GM19043 (cell line): ENCODE data around the gene KCNMA1.

Experiments
- ATAC-seq: cut with Tn5 transposase; IDR thresholded peaks from one replicate; pipeline ENCODE4 v1.9.1; 2021; ENCODE audit warnings: low read depth; ENCODE audit not compliant: unreplicated experiment

KCNMA1 gene

GRCh38 chr10:77185696-77186095 is 451.9 kb downstream of the KCNMA1 start:
- no peak for ATAC-seq

GRCh38 chr10:77182803-77183202 is 454.8 kb downstream of the KCNMA1 start:
- ATAC-seq = no peak

DNA sequence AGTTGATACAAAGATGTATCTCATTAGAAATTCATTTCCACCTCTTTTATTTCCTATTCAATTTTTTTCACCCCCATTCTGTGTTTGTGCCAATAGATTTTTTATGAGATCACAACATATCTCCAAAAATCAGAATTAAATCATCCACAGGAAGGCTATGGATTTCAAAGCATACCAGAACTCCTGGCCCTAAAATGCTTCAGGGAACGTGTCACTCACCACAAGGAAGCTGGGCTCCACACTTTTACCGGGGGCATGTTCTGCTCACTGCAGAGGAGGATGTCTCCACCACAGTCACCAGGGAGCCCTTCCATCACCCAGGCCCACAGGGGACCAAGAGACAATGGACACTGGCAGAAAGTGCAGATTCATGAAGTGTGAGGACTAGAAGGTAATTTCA is 456.8 kb downstream of the KCNMA1 start:
- ATAC-seq = no peak

DNA sequence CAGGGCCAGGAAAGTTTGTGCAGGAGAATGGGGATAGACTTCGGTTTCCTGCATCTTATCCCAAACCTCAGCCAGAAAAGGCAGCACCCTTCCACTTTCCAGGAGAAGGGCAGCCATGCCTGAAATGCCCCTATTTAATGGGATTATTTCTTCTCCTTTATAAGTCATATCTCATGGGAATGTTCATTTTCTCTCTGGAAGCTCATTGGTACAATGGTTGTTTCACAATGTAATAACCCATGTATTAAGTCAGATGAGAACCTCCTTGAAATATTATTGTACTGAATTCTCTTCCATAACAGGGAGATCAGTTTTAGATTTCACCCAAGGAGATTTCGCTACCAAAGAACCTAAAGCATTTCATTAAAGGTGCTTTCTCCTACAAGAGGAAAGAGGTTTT is 457.5 kb downstream of the KCNMA1 start:
- no peak for ATAC-seq

- no peak for ATAC-seq
These were observed 458.5 kb downstream of the KCNMA1 start for GRCh38 chr10:77179015-77179695.

DNA sequence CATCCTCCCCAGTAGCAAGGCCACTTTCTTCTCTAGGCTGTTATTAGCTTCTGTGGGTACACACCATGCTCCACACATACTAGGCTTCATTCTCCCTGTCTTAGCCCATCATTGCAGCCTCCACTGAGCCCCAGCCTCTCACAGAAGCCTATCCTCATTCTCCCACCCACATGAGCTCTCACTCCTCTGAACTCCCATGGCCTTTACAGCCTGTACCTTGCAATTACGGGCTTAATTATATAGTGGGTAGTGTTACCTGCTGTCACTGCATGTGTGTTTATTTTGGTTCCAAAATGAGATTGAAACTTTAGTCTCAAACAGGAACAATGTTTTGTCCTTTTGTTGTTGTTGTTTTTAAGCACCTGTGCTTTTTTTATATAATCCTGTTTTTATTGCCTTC is 460.0 kb downstream of the KCNMA1 start:
- ATAC-seq = no peak

DNA sequence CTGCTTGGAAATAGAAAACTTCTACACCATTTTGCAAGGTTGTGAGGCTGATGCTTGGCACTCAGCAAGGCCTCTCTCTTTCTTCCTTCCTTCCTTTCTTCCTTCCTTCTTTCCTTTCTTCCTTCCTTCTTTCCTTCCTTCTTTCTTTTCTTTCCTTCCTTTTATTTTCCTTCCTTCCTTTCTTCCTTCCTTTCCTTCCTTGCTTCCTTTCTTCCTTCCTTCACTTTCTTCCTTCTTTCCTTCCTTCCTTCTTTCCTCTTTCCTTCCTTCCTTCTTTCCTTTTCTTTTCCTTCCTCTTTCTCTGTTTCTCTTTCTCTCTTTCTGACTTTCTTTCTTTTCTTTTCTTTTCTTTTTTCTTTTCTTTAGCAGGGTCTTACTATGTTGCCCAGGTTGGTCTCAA is 460.4 kb downstream of the KCNMA1 start:
- no peak for ATAC-seq

DNA sequence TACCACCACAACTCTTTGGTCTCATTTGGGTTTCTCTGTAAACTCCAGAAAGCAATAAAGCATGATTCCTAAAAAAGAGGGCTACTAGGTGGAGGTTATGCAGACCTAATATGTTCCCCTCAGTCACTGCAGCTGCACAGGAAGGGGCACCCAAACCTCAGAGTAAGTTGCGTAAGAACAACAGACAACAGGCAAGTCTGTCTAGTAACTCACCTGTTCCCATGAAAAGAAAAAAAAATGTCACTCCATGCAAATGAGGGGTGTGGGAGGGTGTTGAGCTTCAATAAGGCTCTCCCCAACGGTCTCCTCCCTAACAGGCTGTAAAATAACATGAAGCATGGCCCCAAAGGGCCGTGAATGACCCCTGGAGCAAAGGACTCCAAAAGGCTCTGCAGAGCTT is 461.4 kb downstream of the KCNMA1 start:
- ATAC-seq = no peak

DNA sequence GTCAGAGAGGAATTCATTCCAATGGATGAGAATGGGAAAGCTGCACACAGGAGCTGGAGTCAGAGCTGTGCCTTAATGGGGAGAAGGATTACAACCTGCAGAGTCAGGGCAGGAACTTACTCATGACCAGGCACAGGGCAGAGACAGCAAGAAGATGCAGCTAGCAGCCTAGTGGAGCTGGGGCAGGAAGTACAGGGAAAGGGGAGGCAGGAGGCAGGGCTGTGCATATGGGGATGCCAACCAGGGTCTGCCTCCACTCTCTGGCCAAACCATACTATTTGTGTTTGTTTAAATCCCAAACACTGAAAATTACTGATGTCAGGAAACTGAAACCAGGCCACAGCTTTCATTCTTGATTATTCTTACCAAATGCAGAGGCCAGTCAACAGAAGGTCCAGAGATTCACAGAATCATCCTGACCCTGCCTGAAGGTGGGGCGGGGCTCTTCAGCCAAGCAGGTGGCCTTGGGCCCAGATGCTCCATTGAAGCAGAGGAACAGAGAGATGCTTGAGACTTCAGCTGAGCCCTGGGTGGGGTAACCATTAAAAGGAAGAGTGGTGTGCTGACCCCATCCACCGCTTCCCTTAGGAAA is 461.9 kb downstream of the KCNMA1 start:
- ATAC-seq = no peak

- no peak for ATAC-seq
These were observed 463.8 kb downstream of the KCNMA1 start for GRCh38 chr10:77173615-77174461.

GRCh38 chr10:77172086-77172485 is 465.5 kb downstream of the KCNMA1 start:
- ATAC-seq = no peak

- no peak for ATAC-seq
These were observed 468.7 kb downstream of the KCNMA1 start for GRCh38 chr10:77168861-77169260.

DNA sequence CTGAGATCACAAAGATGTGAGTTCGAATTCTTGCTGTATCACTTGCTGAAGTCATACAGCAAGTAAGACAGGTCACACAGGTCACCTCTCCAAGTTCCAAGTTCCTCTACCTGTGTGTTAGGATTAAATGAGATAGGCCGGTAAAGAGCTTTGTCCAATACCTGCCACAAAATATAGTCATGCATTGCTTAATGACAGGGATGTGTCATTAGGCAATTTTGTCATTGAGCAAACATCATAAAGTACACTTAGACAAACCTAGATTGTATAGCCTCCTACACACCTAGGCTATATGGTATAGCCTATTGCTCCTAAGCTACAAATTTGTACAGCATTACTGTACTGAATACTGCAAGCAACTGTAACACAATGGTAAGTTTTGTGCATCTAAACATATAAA is 469.4 kb downstream of the KCNMA1 start:
- ATAC-seq = no peak

DNA sequence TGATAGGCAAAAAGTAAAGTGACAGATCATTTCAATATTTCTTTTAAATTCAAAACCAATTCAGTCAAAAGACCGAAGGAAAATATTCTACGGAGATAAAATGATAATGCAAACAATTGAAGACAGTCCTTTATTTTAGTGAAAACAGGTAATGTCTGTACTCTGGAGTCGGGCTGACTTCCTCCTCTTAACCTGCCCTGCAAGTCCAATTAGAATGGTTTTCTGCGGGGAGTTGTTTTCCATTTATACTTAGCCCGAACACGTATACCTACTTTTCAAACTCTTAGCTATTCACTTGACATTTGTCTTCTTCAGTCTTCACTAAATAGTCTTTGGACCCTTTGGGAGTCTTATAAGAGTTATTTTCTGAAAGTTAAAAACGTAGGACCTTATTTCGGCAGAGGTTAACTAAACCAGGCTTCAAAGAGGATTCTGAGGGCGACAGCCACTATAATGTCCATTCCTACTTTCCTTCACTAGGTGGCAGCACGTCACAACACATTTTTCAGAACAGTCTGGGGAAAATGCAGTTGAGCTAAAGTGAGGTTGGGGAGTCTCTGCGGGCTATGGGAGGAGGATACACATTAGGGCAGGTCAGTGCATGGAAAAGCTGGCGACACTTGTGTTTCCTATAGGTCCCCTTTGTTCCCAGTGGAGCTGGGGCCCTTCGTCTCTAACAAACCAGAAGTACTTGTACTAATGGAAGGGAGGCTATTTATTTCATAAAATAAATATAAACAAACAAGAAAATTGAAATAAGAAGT is 472.0 kb downstream of the KCNMA1 start:
- no peak for ATAC-seq

GRCh38 chr10:77164616-77165311 is 472.8 kb downstream of the KCNMA1 start:
- ATAC-seq = no peak

- ATAC-seq = no peak
These were observed 473.8 kb downstream of the KCNMA1 start for GRCh38 chr10:77163670-77164348.

DNA sequence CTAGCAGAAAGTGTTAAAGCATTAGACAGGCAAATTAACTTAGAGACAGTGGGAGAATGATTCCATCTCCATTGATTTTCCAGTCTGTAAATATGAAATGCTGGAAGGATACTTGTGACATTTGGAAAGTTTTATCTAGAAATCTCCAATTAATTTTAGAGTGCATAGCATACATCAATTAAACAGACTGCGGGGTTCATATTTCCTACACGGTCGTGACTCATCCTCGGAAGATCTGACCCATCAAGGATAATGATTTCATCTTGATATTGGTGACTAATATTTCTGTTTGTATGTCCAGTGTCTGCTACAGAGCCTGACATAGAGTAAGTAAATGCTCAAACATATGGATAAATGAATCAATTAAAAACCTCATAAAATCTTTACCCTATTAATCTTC is 474.9 kb downstream of the KCNMA1 start:
- no peak for ATAC-seq

DNA sequence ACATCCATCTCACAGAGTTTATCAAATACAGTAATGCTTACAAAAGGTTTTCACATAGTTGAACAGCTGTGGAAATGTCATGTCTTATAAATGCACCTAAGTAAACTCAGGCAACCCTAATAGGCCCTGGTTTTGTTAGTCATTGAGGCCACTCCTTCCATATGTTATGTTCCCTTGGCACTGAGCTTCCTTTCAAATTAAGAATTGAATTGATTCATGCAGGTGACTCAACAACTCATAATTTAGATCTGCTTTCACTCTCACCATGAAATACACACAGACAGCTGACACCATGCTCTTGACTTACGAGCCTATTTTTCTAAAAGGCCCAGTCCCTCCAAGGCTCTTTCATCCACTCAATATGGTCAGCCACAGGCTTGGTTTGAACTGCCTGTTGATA is 476.9 kb downstream of the KCNMA1 start:
- no peak for ATAC-seq

DNA sequence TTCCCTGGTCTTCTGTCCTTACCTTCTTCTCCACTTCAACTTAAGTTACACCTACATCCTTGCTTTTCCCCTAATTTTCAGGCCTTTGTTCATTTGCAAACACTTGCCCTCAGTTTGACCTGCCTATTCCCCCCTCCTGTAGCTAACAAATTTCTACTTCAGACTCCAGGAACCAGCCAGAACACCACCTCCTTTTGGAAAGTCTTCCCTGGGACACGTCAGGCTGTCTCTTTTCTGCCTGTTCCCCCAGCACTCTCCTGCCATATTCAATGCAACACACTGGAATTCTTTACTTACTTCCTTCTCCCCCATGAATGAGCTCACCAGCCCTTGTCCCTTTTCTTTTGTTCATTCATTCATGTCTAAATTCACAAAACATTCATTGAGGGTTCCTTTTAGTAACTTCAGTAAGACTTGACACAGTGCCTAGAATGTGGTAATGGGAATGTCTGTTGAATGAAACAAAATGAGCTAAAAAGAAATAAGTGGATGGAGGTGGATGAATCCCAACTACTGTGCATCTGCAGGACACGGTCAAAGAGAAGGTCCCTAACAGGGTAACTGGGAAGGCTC is 478.0 kb downstream of the KCNMA1 start:
- ATAC-seq = no peak

- ATAC-seq = no peak
These were observed 478.9 kb downstream of the KCNMA1 start for GRCh38 chr10:77158666-77159065.
